Fibroblast of skin of right quadriceps (primary cell): ENCODE results near the gene MRTFA.
A peak's percentile ranks its signal among the peaks of the same experiment; 100 is the strongest.
"Not testable (repeated sequence)": the region's sequence is repeated elsewhere in the genome, so short reads cannot be mapped to it uniquely, and the experiment has no call there.

Experiments
- DNase-seq: peaks from one replicate; pipeline ENCODE4 v3.0.0-alpha.2; 2013

The MRTFA gene

DNA sequence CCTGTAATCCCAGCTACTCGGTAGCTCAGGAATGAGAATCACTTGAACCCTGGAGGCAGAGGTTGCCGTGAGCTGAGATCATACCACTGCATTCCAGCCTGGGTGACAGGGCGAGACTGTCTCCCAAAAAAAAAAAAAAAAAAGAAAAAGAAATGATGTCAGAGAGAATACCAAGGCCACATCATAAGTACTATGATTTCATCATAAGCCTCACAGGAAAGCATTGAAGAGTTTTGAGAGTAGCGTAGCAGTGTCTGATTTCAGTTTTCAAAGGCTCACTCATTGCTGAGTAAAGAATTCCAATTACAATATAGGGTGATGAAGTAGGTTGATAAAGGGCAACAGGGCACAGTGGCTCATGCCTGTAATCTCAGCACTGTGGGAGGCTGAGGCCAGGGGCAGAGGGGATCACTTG, 88.8 kb downstream of the MRTFA start:
- peak; percentile 27 for DNase-seq

GRCh38 chr22:40544758-40545157, 91.8 kb downstream of the MRTFA start:
- no peak for DNase-seq

GRCh38 chr22:40542821-40543540, 93.5 kb downstream of the MRTFA start:
- DNase-seq, result no peak

DNA sequence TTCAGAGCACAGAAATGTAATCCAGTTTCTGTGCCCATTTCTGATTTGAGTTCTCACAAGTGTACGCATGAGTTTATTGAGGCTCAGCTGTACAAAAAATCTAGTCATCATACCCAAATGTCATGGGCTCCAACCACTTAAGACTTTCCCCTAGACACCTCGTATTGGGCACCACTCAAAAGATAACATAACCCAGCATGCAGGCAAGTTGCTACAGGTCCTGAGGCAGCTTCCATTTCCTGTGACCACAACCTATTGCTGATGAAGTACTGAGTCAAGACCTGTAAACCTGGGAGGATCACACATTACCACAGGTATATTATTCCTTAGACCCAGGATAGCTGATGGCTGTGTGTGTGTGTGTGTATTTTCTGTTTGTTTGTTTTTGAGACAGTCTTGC, 95.2 kb downstream of the MRTFA start:
- no peak for DNase-seq

DNA sequence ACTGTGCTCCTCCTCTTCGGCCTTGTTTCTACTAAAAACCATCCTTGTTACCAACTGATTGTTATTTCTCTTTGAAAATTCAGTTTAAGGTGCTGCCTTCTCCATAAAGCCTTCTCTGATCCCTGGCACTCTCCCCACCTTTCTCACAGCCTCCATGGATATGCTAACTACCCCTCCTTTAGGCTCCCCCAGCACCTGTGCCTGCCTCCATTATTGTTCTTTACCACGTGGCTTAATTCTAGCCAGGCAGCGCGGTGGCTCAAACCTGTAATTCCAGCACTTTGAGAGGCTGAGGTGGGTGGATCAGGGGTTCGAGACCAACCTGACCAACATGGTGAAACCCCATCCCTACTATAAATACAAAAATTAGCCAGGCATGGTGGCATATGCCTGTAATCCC, 96.3 kb downstream of the MRTFA start:
- DNase-seq, result no peak

- DNase-seq, result not testable (repeated sequence)
Observed at GRCh38 chr22:40536149-40536548, 100.4 kb downstream of the MRTFA start.

DNA sequence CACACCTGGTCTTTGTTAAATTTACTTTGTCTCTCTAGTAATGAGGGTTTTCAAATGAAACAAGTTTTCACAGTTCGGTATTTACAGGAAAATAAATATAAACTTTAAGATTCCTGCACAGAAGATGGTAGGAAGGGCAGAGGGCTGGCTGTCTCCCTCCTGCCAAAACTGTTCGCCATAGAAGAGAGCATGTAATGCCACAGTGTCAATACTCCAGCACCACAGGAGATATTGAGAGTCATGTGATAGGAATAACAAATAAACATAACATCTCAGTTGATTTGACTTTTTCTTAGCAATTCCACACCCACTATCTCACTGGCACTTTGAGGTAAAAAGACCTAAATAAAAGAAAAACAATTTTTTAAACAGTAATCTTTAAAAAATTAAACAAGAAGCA, 100.9 kb downstream of the MRTFA start:
- no peak for DNase-seq

GRCh38 chr22:40535189-40535512, 101.4 kb downstream of the MRTFA start:
- DNase-seq, result no peak

DNA sequence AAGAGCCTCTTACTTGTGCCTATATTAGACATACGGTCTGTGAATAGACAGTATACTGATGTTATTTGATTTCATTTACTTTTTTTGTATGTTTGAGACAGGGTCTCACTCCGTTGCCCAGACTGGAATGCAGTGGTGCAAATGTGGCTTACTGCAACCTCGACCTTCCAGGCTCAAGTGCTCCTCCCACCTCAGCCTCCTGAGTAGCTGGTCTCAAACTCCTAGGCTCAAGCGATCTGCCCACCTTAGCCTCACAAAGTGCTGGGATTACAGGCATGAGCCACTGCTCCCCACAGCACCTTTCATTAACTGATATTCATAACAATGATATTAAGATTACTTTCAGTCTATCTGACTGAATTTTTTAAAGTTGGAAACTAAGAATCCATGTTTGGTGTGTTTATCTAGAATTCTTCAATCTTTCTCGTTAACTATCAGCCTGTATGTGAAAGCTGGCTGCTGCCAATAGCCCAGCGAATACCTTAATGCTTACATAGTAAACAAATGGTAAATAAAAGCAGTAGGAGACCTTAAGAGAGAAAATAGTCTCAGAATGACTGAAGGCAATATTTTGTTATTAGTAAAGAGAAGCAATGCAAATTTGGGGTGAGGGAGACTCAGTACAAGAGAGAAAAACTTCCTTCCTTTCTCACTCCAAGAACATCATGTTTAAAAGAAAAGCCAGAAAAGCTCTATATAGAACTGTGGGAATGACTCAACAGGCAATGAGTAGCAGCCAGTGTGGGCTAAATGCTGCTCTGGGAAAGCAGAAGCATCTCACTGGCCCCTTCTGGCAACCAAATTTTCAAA, 101.9 kb downstream of the MRTFA start:
- DNase-seq, result peak; percentile 70

DNA sequence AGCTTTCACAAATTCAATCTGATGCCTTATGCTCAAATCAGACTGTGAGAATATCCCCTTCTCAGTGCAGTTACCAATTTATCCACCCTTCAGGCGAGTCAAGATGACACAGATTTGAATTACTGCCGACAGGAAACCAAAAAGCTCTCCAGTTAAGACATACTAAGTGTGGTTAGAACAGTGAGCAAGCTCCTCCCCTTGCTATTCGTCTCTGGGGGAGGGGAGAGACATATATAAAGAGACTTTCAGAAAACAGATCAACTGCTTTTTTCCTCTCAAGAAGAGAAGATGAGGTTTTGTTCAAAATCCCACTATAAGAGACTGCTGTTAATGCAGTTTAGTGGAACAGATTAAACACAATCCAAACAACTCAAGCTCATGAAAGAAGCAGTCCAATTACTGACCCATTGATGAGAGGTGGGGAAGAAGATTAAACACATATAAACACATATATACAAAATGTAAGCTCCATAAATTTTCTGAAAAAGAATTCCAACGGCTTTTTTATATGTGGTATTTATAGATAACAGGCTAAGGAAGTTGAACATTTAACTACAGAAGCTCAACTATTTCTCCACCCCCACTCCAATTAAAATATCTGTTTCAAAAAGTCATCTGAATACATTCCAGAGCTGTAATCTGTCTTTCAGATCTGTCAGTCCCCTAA, 102.7 kb downstream of the MRTFA start:
- DNase-seq, result peak; percentile 90

GRCh38 chr22:40531951-40532900, 104.3 kb downstream of the MRTFA start:
- no peak for DNase-seq

- DNase-seq, result not testable (repeated sequence)
Observed at GRCh38 chr22:40530391-40530790, 106.1 kb downstream of the MRTFA start.

GRCh38 chr22:40529821-40530220, 106.7 kb downstream of the MRTFA start:
- DNase-seq, result peak; percentile 36

GRCh38 chr22:40526960-40527359, 109.6 kb downstream of the MRTFA start:
- no peak for DNase-seq

DNA sequence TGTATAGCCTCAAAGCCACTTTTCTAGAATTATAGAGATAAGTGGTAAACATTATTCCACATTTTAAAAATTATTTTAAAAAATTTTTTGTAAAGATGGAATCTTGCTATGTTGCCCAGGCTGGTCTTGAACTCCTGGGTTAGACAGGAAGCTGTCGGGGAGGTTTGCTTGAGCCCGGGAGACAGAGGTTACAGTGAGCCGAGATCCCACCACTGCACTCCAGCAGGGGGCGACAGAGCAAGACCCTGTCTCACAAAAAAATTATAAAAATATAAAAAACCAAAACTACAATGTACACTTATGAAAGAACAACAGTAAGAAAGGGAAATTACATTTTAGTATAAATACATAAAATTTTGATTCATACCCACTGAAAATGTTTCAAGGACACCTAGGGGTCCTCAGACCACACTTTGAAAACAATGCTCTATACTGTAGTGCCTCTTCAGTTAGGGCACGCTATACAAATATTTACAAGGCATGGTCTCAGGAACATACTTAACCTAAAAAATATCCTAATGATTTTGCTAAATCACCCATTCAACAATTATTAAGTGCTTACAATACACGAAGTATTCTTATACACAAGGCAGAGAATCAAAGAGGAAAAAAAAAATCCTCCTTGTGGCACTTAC, 111.2 kb downstream of the MRTFA start:
- DNase-seq, result peak; percentile 46

GRCh38 chr22:40524392-40525249, 111.9 kb downstream of the MRTFA start:
- DNase-seq, result no peak

GRCh38 chr22:40522141-40522540, 114.4 kb downstream of the MRTFA start:
- DNase-seq, result no peak

GRCh38 chr22:40521046-40521445, 115.5 kb downstream of the MRTFA start:
- DNase-seq, result no peak

DNA sequence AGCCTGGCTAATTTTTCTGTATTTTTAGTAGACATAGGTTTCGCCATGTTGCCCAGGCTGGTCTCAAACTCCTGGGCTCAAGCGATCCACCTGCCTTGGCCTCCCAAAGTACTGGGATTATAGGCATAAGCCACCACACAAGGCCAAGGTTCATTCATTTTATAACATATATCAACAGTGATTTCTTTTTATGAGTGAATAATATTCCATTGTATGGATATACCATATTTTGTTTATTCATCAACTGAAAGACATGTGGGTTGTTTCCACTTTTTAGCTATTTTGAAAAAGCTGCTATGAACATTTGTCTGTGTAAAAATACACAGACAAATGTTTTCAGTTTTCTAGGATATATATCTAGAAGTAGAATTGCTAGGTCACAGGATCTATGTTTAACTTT, 116.0 kb downstream of the MRTFA start:
- no peak for DNase-seq

- no peak for DNase-seq
Observed at GRCh38 chr22:40519948-40520331, 116.6 kb downstream of the MRTFA start.

DNA sequence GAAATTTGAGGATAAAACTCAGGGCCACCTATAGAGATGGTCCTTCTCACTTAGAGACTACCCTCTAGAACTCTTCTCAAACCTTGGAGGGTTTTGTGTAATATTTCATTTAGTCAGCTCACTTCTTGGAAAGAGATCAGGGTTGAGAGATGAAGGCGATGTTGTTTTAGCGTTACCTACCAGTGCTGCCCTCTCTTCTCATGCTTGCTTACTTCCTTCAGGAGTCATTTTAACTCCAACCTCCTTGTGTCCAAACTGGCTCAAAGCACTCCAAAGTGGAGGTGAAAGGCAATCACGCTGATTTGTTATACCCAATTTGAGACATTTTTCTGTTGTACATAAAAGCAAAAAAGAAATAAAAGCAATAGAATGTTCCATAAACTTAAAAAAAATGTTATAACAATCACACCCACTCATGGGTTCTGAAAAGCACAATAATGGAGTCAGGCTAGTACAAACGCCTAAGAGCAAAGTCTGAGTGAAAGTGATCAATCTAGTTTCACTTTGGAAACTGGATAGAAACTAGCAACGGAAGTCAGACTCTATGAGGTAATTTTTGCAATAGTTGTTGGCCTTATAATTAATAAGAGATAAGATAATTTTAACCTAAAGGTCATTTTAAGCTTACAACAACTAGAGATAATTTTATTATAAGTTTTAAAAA, 117.1 kb downstream of the MRTFA start:
- no peak for DNase-seq
